Stomach (tissue), 9 donors: ENCODE results near the gene TMEM229B. TPM values are rescaled to one million over a fixed set of nuclear protein-coding genes. Genes with fewer than 3 reads are reported as not detected.

ENCODE experiments used
- DNase-seq, 2 donors: peaks; one replicate each; pipeline versions ENCODE4 v3.0.0 to v3.0.0-alpha.2; 2013 to 2019
- H3K27ac ChIP-seq, 5 donors: fragments of 200-600 bp in 4 of 5; sonication (generic) in 4 of 5; one replicate each; pipeline ENCODE4 v1.5.1; 2013 to 2019; ENCODE audit warnings: mild to moderate bottlenecking in 1 of 5, moderate library complexity in 1 of 5
- H3K27me3 ChIP-seq, 3 donors: fragments of 200-600 bp; sonication (generic); one replicate each; pipeline ENCODE4 v1.5.1; 2017 to 2019; ENCODE audit warnings: mixed run types in 1 of 3
- H3K36me3 ChIP-seq, 4 donors: fragments of 200-600 bp; sonication (generic); 1 replicate in 3 of 4; 2 replicates in 1 of 4; pipeline ENCODE4 v1.5.1; 2016 to 2019
- H3K4me1 ChIP-seq, 4 donors: fragments of 200-600 bp; sonication (generic); one replicate each; pipeline ENCODE4 v1.5.1; 2016 to 2019
- H3K4me3 ChIP-seq, 4 donors: fragments of 200-600 bp; sonication (generic) in 3 of 4; one replicate each; pipeline ENCODE4 v1.5.1; 2016 to 2019; ENCODE audit warnings: mild to moderate bottlenecking in 1 of 4
- H3K9me3 ChIP-seq, 4 donors: fragments of 200-600 bp; sonication (generic); one replicate each; pipeline ENCODE4 v1.5.1; 2016 to 2019
- CTCF ChIP-seq, 7 experiments: fragments of 450-650 bp in 4 of 7; fragments of 200-600 bp in 3 of 7; sonication (generic) in 3 of 7; IDR thresholded peaks; one replicate each; pipeline ENCODE4 v1.5.1; 2016 to 2019; ENCODE audit warnings: antibody characterized with exemption in 7 of 7, control low read depth in 2 of 7, mild to moderate bottlenecking in 1 of 7
- EP300 ChIP-seq: sonication (generic); formaldehyde crosslinking; IDR thresholded peaks from one replicate; pipeline ENCODE4 v1.6.1; 2017; ENCODE audit warnings: antibody characterized with exemption
- POLR2A ChIP-seq, 4 donors: fragments of 450-650 bp; IDR thresholded peaks; one replicate each; pipeline ENCODE4 v1.6.1; 2016; ENCODE audit warnings: antibody characterized with exemption in 4 of 4, control low read depth in 2 of 4, mild to moderate bottlenecking in 1 of 4, moderate library complexity in 1 of 4
- POLR2AphosphoS5 ChIP-seq, 3 donors: sonication (generic); formaldehyde crosslinking; IDR thresholded peaks; one replicate each; pipeline ENCODE4 v1.6.1; 2016; ENCODE audit warnings: antibody characterized with exemption in 3 of 3
- WGBS, 5 donors: extraction: QIAGEN DNeasy Blood & Tissue Kit in 3 of 5; methylation state at CpG; one replicate each; pipeline versions ENCODE4 v1.1.5 to v1.1.7; 2013 to 2018; 5-methylcytosine and 5-hydroxymethylcytosine counted together
- intact Hi-C: fragments of 100-400 bp; cut with DNase I; formaldehyde crosslinking; loops from one replicate; pipeline ENCODE4 v1.15.1; 2023; ENCODE audit warnings: low total_unique reads
- polyA plus RNA-seq, 3 donors: library from polyadenylated mRNA; stranded (reverse); fragments of 200-250 nt; gene quantifications; one replicate each; pipeline ENCODE4 v1.2.3, GENCODE V29; 2013
- total RNA-seq, 5 donors: library from RNA; depleted of rRNA; stranded (reverse); fragments of >200 nt; gene quantifications; one replicate each; pipeline versions ENCODE4 v1.1.0 to v1.2.3, GENCODE V29; 2014 to 2016
- donor health status: healthy with polysubstance abuse.
- donor health status: Bipolar disorder and iron deficiency.
- donor health status: healthy.

TMEM229B gene
- total and polyA plus RNA-seq, 8 donors, result 0.14 to 15.6 (median 1.4) TPM; not detected in 1

GRCh38 chr14:67532998-67533753 is 44.7 kb upstream of the TMEM229B start, which contains the start of gene PLEKHH1:
PLEKHH1 (plus strand) TSS chr14:67533290; CDS start chr14:67541868, 8,578 bp downstream.
- WGBS, 5 donors, result 0 to 7% (median 2%) methylated on average over 10 to 83 of the region's 86 CpGs
- no peak for TF ChIP-seq CTCF (IDR thresholded peaks at IDR 0.05)
- no peak for TF ChIP-seq EP300
- peak in 2 of 3 donors; percentile 88 for TF ChIP-seq POLR2AphosphoS5 (IDR thresholded peaks at IDR 0.05)
- TF ChIP-seq POLR2A (IDR thresholded peaks at IDR 0.05), result peak in 1 of 4 donors; percentile 29
- H3K27me3 ChIP-seq, result peaks cover 0 to 7% (median 0%) of the 10 kb centered on the region in 3 donors
- intact Hi-C loops, result no loop called here
- DNase-seq, result peak; percentile 85 to 94
- peaks cover 0 to 18% (median 12%) of the 10 kb centered on the region in 4 donors for H3K4me1 ChIP-seq
- H3K9me3 ChIP-seq, result no peaks in the 10 kb centered on the region
- no peaks in the 10 kb centered on the region for H3K36me3 ChIP-seq
- peak within 1 kb of the TSS; percentile 81 to 88 (median 86) for H3K27ac ChIP-seq
- peak within 1 kb of the TSS; percentile 71 to 78 (median 78) for H3K4me3 ChIP-seq

- Histone ChIP-seq H3K27me3 (peaks cover 0 to 7% (median 0%) of the 10 kb centered on the region in 3 donors), H3K9me3 (no peaks in the 10 kb centered on the region), H3K4me3 (peak overlapping the region; percentile 71 to 78 (median 78)), H3K27ac (peak overlapping the region; percentile 81 to 88 (median 86)), H3K36me3 (no peaks in the 10 kb centered on the region), H3K4me1 (peaks cover 0 to 18% (median 12%) of the 10 kb centered on the region in 4 donors)
- intact Hi-C loops, result no loop called here
- DNase-seq, result no peak
- 14 to 26% (median 16%) methylated on average over 15 to 23 of the region's 23 CpGs for WGBS, 5 donors
- TF ChIP-seq POLR2AphosphoS5 (IDR thresholded peaks at IDR 0.05) (no peak), CTCF (IDR thresholded peaks at IDR 0.05) (no peak), POLR2A (IDR thresholded peaks at IDR 0.05) (no peak), EP300 (no peak)
These were observed 44.1 kb upstream of the TMEM229B start for GRCh38 chr14:67532606-67532997.

- no peaks in the 10 kb centered on the region for H3K9me3 ChIP-seq
- H3K4me1 ChIP-seq, result peaks cover 0 to 23% (median 12%) of the 10 kb centered on the region in 4 donors
- no peak overlapping the region for H3K4me3 ChIP-seq
- no peaks in the 10 kb centered on the region for H3K36me3 ChIP-seq
- TF ChIP-seq EP300 (no peak), POLR2AphosphoS5 (IDR thresholded peaks at IDR 0.05) (no peak), POLR2A (IDR thresholded peaks at IDR 0.05) (no peak), CTCF (IDR thresholded peaks at IDR 0.05) (no peak)
- 57 to 79% (median 71%) methylated on average over 5 of the region's 5 CpGs for WGBS, 5 donors
- no peak for DNase-seq
- H3K27ac ChIP-seq, result no peak overlapping the region
- intact Hi-C loops, result loop anchor here (10.0 kb wide), 1 partner anchor 175 kb away; the partner anchor contains the start of gene RDH12
- H3K27me3 ChIP-seq, result peaks cover 0 to 19% (median 0%) of the 10 kb centered on the region in 3 donors
These were observed 41.7 kb upstream of the TMEM229B start for GRCh38 chr14:67529947-67530935.

GRCh38 chr14:67528276-67528675 is 39.8 kb upstream of the TMEM229B start:
- H3K9me3 ChIP-seq, result no peaks in the 10 kb centered on the region
- no peak overlapping the region for H3K4me3 ChIP-seq
- peaks cover 0 to 32% (median 0%) of the 10 kb centered on the region in 3 donors for H3K27me3 ChIP-seq
- peaks cover 0 to 12% (median 8%) of the 10 kb centered on the region in 4 donors for H3K4me1 ChIP-seq
- H3K27ac ChIP-seq, result no peak overlapping the region
- DNase-seq, result no peak
- intact Hi-C loops, result loop anchor here (10.0 kb wide), 1 partner anchor 177 kb away; the partner anchor contains the start of gene RDH12
- no peak for TF ChIP-seq POLR2AphosphoS5 (IDR thresholded peaks at IDR 0.05)
- no peak for TF ChIP-seq CTCF (IDR thresholded peaks at IDR 0.05)
- TF ChIP-seq POLR2A (IDR thresholded peaks at IDR 0.05), result no peak
- no peaks in the 10 kb centered on the region for H3K36me3 ChIP-seq
- 75 to 100% (median 91%) methylated on average over 1 of the region's 1 CpG for WGBS, 5 donors
